ENCODE results near the gene FAAP20.

The FAAP20 gene

DNA sequence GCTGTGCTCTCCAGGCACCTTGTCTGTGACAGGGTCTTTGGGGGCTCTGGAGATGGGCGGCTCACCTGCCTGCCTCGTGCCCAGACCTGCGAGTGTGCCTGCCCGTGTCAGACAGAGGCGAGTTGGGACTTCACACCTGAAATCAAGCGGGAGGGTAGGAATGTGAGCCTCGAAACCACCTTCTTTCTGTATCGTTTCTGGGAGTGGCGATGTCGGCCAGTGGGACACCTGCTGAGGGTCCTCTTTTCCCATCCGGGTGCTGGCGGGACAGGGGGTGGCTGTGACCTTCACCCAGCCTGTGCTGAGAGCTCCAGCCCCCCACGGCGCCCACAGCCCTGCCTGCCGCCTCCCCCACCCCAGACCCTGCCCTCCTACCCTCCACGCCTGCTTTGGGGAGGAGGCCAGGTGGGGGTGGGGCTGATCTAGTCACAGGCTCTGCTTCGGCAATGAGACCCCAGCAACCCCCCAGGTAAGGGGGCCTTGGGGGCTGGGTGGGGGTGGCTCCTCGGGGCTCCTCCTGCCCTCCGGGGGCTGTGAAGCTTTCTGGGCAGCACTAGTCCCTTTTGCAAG lies 15.6 kb upstream of the FAAP20 start:
- H3K4me3 ChIP-seq (ENCODE audit: low read depth in 1 of 2, low read length in 2 of 2), result no peak overlapping the region
- no peak overlapping the region for H3K9ac ChIP-seq (ENCODE audit: low read depth, low read length)
- H2AFZ ChIP-seq (ENCODE audit: low read depth, low read length), result no peak overlapping the region
- H3K79me2 ChIP-seq (ENCODE audit: insufficient read depth, low read length), result no peaks in the 10 kb centered on the region
- no peaks in the 10 kb centered on the region for H3K9me3 ChIP-seq (ENCODE audit: insufficient read depth, low read length, severe bottlenecking)
- H3K36me3 ChIP-seq (ENCODE audit: insufficient read depth, low read length), result no peaks in the 10 kb centered on the region
- H3K4me1 ChIP-seq (ENCODE audit: insufficient read depth, low read length), result peaks cover 4% of the 10 kb centered on the region
- H4K20me1 ChIP-seq (ENCODE audit: insufficient read depth, low read length), result no peaks in the 10 kb centered on the region; the same call in none of the 2 replicates
- no peak overlapping the region for H3K4me2 ChIP-seq (ENCODE audit: insufficient read depth, low read length)
- TF ChIP-seq EZH2 (IDR thresholded peaks at IDR 0.05; ENCODE audit: borderline replicate concordance, low read depth, low read length, severe bottlenecking), result no peak
- TF ChIP-seq, protein P1, sequence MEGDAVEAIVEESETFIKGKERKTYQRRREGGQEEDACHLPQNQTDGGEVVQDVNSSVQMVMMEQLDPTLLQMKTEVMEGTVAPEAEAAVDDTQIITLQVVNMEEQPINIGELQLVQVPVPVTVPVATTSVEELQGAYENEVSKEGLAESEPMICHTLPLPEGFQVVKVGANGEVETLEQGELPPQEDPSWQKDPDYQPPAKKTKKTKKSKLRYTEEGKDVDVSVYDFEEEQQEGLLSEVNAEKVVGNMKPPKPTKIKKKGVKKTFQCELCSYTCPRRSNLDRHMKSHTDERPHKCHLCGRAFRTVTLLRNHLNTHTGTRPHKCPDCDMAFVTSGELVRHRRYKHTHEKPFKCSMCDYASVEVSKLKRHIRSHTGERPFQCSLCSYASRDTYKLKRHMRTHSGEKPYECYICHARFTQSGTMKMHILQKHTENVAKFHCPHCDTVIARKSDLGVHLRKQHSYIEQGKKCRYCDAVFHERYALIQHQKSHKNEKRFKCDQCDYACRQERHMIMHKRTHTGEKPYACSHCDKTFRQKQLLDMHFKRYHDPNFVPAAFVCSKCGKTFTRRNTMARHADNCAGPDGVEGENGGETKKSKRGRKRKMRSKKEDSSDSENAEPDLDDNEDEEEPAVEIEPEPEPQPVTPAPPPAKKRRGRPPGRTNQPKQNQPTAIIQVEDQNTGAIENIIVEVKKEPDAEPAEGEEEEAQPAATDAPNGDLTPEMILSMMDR (IDR thresholded peaks at IDR 0.05; ENCODE audit: borderline replicate concordance, extremely low read depth, low read length, poor library complexity, severe bottlenecking), result no peak
- ATAC-seq (ENCODE audit: insufficient read depth, low read depth) (no peak), DNase-seq (no peak)
- H3K27me3 ChIP-seq (ENCODE audit: insufficient read depth, low read length, poor library complexity), result no peaks in the 10 kb centered on the region
- H3K27ac ChIP-seq (ENCODE audit: low read length), result no peak overlapping the region

DNA sequence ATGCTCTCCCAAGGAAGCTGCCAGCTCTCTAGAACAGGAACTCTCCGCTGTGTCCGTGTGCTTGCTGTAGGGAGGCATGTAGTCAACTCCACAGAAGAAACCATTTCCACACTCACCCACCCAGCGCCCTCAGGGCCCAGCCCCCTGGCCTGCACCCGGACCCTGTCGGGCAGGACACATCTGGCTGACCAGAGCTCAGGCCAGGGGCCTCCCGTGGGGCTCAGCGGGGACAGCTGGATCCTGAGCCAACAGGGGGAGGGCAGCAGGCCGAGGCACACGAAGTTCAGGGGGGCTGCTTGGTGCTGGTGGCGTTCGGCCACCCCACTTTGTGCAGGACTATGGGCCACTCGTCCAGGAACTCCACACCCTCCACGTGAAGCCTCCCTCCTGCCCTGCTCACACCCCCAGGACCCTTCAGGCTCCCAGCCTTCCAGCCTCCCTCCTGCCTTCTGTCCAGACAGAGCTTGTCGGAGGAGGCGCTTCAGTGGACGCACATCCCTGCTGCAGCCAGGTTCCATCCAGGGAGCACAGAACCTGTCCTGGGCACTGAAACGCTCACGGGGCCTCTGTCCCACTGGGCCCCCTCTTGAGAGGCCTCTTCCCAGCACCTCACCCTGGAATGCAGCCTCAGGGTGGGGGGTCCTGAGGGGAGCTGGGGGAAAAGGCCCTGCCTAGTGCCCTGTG lies 15.0 kb upstream of the FAAP20 start:
- Histone ChIP-seq H3K4me1 (ENCODE audit: insufficient read depth, low read length) (peaks cover 6% of the 10 kb centered on the region), H3K4me2 (ENCODE audit: insufficient read depth, low read length) (no peak overlapping the region), H3K36me3 (ENCODE audit: insufficient read depth, low read length) (no peaks in the 10 kb centered on the region)

DNA sequence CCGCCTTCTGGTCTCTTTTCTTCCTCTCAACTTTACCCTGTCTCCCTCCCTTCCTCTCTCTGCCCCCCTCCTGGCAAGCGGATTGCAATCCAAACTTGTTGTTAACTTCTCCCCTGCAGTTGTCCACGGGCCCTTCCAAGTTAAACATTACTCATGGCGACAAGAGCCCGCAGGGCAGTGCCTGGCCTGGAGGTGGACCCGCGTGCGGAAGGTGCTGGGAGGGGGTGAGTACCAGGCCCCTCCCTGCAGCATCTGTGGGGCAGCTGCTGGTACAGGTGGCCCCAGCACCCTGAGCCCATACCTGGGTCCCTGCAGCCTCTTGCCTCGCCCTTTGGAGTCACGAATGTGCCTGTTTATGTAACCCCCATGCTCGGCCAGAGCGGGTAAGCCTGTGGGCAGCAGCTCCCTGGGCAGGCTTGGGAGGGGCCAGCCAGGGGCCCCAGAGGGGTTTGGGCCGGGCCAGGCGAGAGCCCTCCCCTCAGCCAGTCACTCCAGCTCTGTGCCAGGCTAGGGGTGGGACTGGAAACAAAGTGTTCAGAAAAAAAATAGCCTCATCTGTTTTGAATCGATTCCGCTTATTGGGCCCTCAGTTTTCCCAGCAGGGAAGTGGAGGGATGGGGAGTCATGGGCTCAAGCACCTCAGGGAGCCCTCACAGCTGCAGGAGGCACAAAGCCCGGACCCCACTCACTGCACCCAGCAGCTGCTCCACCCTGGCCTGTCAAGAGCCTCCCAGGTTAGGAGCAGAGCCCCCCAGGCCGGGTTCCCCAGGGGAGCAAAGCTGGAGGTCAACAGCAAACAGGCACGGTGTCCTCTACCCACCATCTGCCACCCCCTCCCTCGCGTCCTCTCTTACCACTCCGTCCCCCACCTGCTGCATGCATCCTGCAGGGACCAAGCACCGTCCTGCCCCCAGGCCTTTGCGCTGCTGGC lies 14.0 kb upstream of the FAAP20 start:
- no peaks in the 10 kb centered on the region for H3K79me2 ChIP-seq (ENCODE audit: insufficient read depth, low read length)

More for the DNA sequence above, 15.0 kb upstream of the FAAP20 start:
- Histone ChIP-seq H2AFZ (ENCODE audit: low read depth, low read length) (no peak overlapping the region), H3K9me3 (ENCODE audit: insufficient read depth, low read length, severe bottlenecking) (no peaks in the 10 kb centered on the region), H3K4me3 (ENCODE audit: low read depth in 1 of 2, low read length in 2 of 2) (no peak overlapping the region), H3K27me3 (ENCODE audit: insufficient read depth, low read length, poor library complexity) (no peaks in the 10 kb centered on the region), H3K79me2 (ENCODE audit: insufficient read depth, low read length) (no peaks in the 10 kb centered on the region), H3K9ac (ENCODE audit: low read depth, low read length) (no peak overlapping the region), H4K20me1 (ENCODE audit: insufficient read depth, low read length) (no peaks in the 10 kb centered on the region; the same call in none of the 2 replicates), H3K27ac (ENCODE audit: low read length) (no peak overlapping the region)
- TF ChIP-seq EZH2 (IDR thresholded peaks at IDR 0.05; ENCODE audit: borderline replicate concordance, low read depth, low read length, severe bottlenecking), result no peak
- TF ChIP-seq, protein P1 (IDR thresholded peaks at IDR 0.05; ENCODE audit: borderline replicate concordance, extremely low read depth, low read length, poor library complexity, severe bottlenecking), result no peak
- no peak for DNase-seq
- no peak for ATAC-seq (ENCODE audit: insufficient read depth, low read depth)

More for the DNA sequence above, 14.0 kb upstream of the FAAP20 start:
- Histone ChIP-seq H3K9me3 (ENCODE audit: insufficient read depth, low read length, severe bottlenecking) (no peaks in the 10 kb centered on the region), H3K4me3 (ENCODE audit: low read depth in 1 of 2, low read length in 2 of 2) (no peak overlapping the region), H3K4me2 (ENCODE audit: insufficient read depth, low read length) (no peak overlapping the region), H3K27ac (ENCODE audit: low read length) (no peak overlapping the region), H3K36me3 (ENCODE audit: insufficient read depth, low read length) (no peaks in the 10 kb centered on the region), H4K20me1 (ENCODE audit: insufficient read depth, low read length) (no peaks in the 10 kb centered on the region; the same call in none of the 2 replicates), H3K9ac (ENCODE audit: low read depth, low read length) (no peak overlapping the region), H3K4me1 (ENCODE audit: insufficient read depth, low read length) (peaks cover 15% of the 10 kb centered on the region), H2AFZ (ENCODE audit: low read depth, low read length) (no peak overlapping the region), H3K27me3 (ENCODE audit: insufficient read depth, low read length, poor library complexity) (no peaks in the 10 kb centered on the region)
- no peak for TF ChIP-seq EZH2 (IDR thresholded peaks at IDR 0.05; ENCODE audit: borderline replicate concordance, low read depth, low read length, severe bottlenecking)
- TF ChIP-seq, protein P1 (IDR thresholded peaks at IDR 0.05; ENCODE audit: borderline replicate concordance, extremely low read depth, low read length, poor library complexity, severe bottlenecking), result no peak
- no peak for ATAC-seq (ENCODE audit: insufficient read depth, low read depth)
- no peak for DNase-seq

All from DND-41 (cell line).